NCI-H2107 treated with DMSO at 0.1 percent for 48 hours (cell line): Measurements from ENCODE around the gene STOML1.

Source experiments
- DNase-seq: peaks from one replicate; lab custom pipeline; 2025; ENCODE audit not compliant: unreplicated experiment; lab: John Stamatoyannopoulos, UW

Gene STOML1

GRCh38 chr15:73934281-73934680, 57.8 kb downstream of the STOML1 start:
- no peak for DNase-seq

- DNase-seq: no peak
Observed at GRCh38 chr15:73932381-73933191, 59.5 kb downstream of the STOML1 start.

GRCh38 chr15:73931441-73931840, 60.7 kb downstream of the STOML1 start:
- no peak for DNase-seq

GRCh38 chr15:73930790-73931281, 61.3 kb downstream of the STOML1 start:
- no peak for DNase-seq

GRCh38 chr15:73930371-73930770, 61.7 kb downstream of the STOML1 start:
- no peak for DNase-seq

- no peak for DNase-seq
Observed at GRCh38 chr15:73928971-73929627, 63.0 kb downstream of the STOML1 start.
